Non-pigmented ciliary epithelial cell (primary cell): Measurements from ENCODE around the gene NYAP1.

Experiments
- DNase-seq: peaks from one replicate; pipeline ENCODE4 v3.0.0-alpha.2; 2010; ENCODE audit warnings: low read depth

NYAP1 gene

DNA sequence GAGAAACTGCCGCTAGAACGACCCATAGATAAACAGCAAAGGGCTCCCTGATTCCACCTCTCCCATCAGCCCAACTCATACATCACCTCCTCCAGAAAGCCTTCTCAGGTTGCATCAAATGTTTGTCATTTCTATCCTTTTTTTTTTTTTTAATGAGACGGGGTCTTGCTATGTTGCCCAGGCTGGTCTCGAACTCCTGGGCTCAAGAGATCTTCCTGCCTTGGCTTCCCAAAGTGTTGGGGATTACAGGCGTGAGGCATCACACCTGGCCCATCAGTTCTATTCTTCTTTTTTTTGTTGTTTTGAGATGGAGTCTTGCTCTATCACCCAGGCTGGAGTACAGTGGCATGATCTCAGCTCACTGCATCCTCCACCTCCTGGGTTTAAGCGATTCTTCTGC, 26.7 kb upstream of the NYAP1 start:
- DNase-seq, result no peak

DNA sequence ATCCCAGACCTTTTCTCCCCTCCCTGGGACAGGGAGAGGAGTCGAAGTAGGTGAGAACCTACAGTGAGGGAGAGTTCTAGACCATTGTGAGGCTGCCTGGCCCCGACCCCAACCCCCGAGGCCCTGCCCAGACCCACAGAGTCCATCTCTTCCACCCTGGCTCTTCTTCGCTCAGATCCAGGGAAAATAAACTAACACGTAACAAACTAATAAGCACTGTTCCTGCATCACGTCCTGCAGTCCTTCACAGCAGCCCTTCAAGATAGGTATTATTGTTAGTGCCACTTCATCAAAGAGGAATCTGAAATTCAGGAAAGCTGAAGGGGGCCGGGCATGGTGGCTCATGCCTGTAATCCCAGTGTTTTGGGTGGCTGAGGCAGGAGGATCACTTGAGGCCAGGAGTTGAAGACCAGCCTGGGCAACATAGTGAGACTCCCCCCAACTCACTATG, 19.5 kb upstream of the NYAP1 start, which contains the start of gene SPACDR:
TSS of gene SPACDR (minus strand) at position 51 of the 451 bp plus-strand sequence. CDS start 235 bp downstream, outside the sequence.
- DNase-seq, result no peak

DNA sequence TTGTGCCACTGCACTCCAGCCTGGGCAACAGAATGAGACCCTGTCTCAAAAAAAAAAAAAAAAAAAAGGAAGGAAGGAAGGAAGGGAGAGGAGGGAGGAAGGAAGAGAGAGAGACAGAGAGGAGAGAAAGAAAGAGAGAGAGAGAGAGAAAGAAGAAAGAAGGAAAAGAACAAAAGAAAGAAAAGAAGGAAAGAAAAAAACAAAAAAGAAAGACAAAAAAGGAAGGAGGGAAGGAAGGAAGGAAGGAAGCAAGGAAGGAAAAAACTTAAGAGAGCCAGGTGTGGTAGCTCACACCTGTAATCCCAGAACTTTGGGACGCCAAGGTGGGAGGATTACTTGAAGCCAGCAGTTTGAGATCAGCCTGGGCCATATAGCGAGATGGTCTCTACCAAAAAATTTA, 18.9 kb upstream of the NYAP1 start:
- no peak for DNase-seq

DNA sequence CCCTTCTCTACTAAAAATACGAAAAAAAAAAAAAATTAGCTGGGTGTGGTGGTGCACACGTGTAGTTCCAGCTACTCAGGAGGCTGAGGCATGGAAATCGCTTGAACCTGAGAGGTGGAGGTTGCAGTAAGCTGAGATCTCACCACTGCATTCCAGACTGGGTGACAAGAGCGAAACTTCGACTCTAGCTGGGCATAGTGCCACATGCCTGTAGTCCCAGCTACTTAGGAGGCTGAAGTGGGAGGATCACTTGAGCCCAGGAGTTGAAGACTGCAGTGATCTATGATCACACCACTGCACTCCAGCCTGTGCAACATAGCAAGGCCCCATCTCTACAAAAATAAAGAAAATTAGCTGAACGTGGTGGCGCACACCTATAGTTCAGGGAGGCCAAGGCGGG, 18.4 kb upstream of the NYAP1 start:
- DNase-seq, result no peak

DNA sequence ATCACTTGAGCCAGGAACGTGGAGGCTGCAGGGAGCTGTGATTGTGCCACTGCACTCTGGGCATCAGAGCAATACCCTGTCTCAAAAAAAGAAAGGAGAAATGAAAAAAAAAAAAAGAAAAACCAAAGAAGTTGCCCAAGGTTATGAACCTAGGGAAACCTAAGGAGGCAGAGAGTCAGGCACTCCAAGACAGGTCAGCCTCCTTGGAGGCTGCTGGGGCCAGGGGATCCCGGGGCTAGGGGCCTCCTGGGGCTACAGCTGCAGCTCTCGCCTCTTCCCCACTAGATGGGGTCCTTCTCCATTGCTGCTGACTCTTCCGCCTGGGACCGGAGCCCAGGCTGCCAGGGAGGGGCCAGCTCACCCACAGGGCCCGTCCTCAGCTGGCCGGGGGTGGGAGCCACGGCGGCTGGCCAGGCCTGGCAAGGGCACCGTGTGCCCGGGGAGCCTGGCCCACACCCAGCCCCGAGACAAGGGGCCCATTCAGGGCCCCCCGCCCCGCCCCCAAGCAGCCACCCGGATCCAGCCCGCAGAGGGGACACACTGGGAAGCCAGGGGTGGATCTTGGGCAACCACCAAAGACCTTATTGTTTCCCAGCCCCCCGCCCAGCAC, 17.9 kb upstream of the NYAP1 start:
- no peak for DNase-seq

DNA sequence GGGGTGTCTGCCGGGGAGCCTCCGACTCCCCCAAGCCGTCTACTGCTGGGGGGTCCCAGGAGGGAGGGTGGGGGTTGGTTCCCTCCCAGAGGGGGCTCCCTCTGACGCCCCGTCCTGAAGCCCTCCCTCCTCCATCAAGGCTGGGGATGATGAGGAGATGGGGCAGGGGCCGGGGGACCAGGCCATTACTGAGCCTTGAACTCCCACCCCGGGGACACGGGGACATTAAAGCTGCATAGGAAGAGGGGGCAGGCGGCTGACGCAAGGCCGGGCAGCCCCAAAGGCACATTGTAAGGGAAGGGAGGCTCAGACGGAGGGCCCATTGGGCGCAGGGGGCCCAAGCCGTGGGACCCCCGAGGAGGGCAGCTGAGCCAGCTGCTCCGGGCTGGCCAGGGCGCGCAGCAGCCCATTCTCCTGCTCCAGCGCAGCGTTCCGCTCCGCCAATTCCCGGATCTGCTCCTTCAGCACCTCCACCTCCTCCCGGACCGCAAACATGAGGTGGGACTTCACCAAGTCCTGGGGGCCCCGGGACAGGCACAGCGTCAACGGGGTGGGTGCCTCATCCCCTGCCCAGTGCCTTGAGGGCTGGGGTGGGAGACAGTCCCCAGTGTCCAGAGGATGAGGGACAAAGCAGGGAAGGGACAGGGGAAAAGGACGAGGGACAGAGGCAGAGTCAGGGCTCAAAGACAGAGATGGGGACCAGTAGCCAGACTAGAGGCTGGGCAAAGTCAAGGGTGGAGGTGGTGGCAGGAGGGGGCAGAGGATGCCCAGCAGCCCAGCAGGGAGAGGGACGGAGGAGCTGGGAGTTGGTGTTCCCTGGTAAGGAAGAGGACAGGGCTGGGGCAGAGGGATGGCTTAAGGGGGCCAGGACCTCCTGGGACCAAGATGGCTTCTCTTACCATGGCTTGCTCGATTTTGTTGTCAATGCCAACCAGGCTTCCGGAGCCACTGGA, 16.8 kb upstream of the NYAP1 start:
- no peak for DNase-seq

DNA sequence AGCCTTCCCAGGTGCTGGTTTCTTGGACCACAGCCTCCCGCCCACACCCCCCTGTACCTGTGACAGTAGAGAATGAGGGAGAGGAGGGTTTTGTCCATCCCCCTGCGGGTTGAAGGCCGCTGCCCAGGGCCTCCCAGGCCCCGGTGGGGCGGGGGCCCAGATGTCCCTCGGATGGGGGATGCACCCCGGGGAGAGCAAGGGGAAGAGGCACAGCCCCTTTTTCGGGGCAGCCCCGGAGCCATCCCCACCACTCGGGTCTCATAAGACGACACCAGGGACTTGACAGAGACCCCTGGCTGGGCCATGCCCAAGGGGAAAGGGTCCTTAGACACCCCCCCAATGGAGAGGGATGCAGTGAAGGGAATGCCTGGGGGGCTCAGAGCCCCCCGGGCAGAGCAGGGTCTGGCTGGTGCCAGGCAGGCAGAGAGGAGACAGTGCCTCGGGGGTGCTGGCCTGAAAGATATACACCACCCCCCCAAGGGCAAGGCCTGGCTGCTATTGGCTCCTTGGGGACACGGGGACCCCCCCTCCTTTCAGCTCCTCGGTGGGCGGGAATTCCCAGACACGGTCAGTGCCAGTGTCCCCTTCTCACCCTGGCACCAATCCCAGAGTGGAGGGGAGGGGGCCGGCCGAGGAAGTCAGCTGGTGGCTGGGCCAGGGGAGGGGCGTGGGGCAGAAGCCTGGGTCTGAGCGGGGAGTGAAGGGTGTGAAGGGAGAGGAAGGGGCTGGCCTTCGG, 15.9 kb upstream of the NYAP1 start:
- no peak for DNase-seq

DNA sequence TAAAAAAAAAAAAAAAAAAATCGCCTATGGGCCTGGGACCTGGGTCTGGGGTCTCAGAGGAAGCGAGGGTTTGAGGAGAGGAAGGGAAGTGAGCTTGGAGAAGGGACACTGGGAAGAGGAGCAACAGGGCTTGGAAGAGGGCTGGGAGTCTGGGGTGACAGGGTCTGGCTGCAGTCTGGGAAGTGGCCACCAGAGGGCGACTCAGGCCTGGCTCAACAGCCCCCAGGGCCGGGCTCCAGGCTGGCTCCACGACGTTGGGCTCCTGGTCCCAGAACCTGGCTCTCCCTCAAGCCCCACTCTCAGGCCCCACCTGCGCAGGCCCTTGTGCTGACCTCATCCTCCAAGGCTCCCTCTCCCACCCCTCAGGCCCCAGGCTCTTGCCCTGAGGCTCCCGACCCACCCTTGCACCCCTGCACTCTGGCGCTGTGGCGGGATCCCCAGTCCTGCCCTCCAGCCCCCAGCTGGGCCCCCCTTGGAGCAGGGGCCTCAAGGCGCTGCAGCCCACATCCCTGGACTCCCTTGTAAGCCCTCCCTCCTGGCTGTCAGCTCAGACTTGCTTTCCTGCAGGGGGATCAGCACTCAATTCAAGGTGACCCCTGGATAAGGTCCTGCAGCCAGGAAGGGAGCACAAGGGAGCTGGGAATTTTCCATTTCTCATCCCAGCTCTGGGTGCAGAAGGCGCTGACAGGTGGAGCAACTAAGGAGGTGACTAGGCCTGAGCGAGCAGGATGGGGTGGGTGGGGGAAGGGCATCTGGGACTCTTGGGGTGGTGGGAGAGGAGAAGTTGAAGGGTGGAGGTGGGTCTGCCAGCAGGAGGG, 14.3 kb upstream of the NYAP1 start:
- no peak for DNase-seq

DNA sequence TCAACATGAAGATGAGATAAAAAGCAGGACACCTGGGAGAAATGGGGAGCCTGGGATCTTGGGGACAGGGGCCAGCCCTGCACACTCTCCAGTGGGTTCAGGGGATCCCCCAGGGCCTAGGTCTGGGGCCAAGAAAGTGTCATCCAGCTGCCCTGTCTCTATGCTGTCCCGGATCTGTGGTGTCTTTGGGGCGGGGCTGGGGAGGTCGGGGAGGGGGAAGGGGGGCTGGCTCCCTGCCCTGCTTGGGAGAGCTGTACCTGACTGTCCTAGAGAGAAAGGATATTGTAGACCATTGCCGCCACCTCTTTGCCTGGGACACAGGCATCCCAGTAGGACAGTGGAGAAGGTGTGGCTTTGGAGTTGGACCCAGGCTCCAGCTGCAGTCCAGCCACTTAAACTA, 12.7 kb upstream of the NYAP1 start:
- no peak for DNase-seq

DNA sequence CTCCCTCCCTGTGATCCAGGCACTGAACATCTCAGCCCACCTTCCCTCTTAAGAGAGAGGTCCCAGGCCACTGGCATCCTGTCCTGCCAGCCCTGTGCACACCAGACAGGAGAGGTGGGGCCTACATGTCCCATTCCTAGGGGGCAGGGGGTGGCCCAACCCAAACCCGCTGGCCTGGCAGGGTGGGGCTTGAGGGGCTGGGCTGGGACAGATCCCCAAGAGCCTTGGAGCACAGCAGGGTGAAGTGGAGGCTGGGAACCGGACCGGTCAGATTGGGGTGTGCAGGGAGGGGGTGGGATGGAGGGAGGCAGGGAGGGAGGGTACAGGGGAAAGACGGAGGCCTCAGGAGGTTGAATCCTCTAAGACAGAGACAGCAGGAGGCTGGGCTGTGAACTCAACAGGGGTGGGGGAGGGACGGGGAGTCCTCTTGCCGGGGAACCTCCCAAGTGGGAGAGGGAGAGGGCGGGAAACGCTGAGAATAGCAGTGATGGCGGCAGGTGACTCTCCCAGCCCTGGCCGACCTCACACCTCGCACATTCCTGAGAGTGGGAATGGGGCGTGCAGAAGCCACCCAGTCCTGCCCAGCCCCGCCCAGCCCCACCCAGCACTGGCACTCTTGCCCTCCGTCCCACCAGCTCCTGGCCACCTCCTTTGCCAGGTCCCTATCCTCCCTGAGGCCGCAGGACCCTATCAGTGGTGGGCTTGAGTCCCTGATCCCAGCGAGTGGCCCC, 11.4 kb upstream of the NYAP1 start:
- no peak for DNase-seq

DNA sequence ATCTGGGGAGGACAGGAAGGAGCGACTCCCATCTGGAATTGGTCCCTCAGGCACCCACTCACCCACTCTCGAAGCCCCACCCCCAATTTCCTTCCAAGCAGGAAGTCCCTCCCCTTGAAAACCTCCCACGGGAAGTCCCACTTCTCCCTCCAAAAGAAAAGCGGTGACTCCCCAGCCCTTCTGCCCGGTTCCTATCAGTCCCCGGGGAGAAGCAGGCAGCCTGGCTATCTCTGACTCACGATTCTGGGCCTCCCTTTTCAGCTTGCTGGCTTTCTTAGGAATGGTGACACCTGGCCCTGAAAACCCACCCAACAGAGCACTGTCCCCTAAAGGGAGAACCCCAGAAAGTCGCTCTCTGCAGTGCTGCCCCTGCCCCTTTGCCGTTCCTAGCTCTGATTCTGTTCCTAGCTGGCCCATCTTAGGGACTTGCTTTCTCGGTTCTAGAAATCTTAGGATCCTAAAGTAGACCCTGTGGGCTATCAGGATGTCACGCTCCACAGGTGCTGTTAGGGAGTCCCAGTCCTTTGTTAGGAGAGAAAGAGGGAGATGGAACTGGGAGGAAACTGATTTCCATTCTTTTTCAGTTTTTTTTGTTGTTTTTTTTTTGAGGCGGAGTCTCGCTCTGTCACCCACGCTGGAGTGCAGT, 10.8 kb upstream of the NYAP1 start:
- no peak for DNase-seq

DNA sequence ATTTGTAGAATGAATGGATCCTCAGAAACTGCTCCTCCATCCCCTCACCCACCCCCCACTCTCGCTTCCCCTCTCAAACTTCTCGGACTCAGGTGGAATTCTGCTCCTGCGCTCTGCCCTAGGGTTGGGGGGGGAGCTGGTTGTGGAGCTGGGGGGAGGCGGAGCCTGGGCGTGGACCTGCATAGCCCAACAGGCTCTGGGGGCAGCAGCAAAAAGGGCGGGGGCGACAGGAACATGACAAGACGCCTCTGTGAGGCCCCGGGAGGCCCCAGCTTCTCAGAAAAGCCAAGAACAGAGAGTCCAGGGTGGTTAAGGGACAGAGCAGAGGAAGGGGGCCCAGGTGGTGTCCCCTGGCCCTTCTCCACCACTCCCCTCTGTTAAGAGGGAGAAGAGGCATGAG, 8.2 kb upstream of the NYAP1 start:
- no peak for DNase-seq

DNA sequence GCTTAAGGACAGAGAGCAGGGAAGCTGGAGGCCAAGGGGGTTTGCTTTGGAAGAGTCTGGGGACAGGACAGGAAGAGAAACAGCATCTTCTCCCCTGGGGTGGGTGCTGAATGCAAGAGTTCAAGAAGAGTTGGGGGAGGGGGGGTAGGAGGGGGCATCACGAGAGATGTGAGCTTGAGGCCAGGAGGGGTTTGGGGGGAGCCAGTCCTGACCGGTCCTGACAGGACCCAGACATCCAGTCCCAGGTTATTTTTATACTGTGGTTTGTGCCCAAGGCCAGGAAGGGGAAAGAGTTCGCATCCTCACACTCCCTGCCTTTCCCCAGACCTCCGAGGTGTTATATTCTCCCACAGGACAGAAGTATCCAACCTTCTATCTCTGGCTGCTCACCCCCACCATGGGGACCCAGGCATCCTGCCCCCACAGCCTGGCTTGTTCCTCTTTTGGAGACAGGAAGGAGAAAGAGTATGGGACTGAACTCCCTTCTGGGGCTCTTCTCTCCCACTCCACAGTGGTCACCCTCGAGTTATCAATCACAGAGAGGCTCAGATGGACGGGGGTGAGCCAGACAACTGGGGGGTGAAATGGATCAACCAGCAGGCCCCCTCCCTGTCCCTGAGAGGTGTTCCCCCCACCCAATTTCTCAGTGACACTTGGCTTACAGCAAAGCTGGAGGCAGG, 7.5 kb upstream of the NYAP1 start:
- DNase-seq, result no peak

DNA sequence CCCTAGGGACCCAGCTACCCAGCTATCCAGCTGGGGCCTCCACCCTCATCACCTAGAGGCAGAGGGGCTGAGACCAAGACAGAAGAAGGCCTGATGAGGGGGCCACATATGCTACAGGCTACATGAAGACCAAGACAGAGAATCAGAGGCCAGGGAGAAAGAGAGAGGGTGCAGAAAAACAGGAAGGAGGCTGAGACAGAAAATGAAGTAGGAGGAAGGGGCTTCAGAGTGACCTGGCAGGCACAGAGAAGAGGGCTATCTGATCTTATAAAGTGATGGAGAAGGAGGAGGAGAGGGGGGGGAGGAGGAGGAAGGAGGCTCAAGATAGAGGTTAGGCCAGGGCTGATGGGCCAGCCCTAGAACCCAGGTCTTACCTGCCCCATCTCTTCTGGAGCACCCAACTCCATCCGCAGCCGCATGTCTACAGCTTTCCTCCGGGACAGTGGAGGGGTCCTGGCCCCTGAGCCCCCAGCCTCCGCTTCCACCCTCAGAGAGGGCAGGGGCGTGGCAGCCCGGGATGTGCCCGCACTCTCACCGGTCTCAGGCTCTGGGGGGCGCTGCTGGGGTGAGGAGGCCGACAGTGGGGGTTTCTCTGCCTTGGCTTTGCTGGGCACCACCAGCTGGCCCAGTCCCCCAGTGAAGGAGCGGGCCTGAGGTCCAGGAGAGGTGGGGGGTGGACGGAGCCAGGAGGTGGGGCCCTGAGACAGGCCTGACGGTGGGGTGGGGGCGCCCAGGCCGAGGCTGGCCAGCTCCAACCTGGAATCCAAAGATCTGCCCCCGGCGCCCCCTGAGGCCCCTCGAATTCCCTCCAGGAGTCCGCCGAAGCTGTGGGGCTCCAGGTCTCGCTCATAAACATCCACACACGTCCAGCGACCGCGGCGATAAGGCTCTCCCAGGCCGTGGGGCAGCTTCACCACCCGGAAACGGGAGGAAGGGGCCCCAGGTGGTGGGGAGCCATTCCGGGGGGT, 6.5 kb upstream of the NYAP1 start:
- DNase-seq, result no peak

DNA sequence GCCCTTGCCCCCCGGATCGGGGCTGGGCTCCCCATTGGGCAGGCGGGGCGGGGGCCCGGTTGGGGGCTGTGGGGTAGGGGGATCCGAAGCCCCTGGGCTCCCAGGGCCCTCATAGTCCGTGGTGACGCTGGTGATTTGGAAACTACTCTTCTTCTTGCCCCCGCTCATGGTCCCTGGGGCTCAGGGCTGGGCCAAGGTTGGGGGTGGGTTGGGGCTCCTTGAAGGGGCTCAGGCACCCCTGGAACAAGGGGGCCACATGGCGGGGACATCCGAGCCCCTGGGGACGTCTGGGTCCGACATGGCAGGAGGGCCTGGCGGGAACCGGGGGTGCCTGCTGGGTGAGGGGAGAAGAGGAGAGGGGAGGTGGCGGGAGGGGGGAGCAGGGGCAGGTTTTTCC, 5.9 kb upstream of the NYAP1 start:
- no peak for DNase-seq

DNA sequence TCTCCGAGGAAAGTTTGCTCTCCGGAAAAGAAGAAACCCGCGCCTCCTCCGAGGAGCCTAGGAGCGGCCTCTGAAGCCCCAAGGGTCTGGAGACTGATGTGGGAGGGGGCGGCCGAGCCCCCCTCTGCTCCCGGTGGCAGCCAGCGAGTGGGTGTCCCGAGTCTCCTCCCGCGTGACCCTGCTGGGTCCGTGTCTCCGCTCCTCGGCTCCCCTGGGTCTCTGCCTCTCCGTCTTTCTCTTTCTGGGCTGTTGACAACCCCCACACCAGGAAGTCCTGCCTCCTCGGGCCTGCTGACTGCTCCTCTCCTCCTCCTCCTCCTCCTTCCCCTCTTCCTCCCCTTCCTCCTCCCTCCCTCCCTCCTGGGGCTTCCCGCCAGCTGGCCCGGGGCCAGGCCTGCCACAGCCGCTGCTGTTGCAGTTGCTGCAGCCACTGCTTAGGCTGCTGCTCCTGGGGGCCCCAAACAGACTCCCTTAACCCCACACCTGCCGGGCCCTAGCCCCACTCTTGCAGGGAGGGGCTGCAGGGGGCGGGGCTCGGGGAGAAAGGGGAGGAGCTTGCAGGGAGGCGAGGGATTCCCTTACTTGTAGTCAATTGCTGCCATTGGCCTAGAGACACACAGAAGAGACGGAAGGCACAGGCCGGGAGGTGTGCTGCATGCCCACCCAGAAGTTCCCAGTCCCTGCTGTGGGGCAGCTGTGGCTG, 4.6 kb upstream of the NYAP1 start, which contains the start of gene TSC22D4:
TSS of gene TSC22D4 (minus strand) at position 257 of the 703 bp plus-strand sequence. CDS start 1,176 bp downstream, outside the sequence.
- peak; percentile 77 for DNase-seq

DNA sequence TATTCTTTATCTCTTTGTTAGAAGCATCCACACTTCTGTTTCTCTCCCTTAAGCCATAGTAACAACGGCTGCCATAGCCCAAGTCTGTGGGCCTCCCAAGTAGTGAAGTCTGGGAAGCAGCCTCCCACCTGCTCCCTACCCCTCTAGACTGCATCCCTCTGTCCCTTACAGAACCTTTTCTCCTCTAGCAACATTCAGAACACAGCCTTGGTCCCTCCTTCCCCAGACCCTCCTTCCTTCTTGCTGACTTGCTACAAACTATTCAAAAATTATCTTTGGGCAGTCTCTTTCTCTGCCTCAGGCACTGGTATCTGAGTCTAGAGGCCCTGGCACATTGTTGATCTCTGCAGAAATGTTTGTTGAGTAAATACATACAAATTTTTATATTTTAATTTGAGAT, 2.3 kb upstream of the NYAP1 start:
- no peak for DNase-seq

DNA sequence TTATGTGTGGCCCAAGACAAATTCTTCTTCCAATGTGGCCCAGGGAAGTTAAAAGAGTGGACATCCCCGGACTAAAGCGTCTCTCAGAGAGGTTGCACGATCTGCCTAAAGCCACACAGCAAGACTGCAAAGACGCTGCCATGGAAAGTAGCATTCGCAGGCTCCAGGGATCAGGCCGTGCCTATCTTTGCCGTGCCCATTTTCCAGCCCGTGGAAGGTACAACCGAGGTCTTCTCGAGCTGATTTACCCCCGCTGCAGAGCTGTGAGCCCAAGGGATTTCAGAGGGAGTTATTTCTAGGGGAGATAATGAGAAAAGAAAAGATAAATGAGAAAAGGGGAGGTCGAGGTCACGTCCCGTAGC, 1.0 kb upstream of the NYAP1 start:
- no peak for DNase-seq
